ENCODE measurements around the gene DSCAML1.

DNA sequence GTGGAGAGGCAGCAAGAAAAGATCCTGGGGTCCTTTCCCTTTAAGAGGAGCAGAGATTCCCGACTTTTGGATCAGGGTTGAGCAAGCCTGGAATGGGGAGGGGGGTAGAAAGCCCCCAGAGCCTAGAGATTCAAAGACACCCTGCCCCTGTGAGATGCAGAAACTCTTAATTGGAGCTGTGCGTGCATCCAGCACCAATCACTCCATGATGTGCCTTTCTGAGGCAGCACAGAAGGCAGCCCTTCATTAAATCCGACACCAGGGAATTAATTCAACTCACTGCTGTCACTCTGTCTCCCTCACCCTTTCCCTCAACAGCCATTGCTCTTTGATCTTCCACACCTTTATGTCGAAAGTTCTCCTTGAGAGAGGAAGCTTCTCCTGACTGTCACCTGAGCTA, 43.0 kb downstream of the DSCAML1 start:
- no peak for TF ChIP-seq POLR2A (IDR thresholded peaks at IDR 0.05)
- TF ChIP-seq, protein P1, sequence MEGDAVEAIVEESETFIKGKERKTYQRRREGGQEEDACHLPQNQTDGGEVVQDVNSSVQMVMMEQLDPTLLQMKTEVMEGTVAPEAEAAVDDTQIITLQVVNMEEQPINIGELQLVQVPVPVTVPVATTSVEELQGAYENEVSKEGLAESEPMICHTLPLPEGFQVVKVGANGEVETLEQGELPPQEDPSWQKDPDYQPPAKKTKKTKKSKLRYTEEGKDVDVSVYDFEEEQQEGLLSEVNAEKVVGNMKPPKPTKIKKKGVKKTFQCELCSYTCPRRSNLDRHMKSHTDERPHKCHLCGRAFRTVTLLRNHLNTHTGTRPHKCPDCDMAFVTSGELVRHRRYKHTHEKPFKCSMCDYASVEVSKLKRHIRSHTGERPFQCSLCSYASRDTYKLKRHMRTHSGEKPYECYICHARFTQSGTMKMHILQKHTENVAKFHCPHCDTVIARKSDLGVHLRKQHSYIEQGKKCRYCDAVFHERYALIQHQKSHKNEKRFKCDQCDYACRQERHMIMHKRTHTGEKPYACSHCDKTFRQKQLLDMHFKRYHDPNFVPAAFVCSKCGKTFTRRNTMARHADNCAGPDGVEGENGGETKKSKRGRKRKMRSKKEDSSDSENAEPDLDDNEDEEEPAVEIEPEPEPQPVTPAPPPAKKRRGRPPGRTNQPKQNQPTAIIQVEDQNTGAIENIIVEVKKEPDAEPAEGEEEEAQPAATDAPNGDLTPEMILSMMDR (IDR thresholded peaks at IDR 0.05) = no peak
- TF ChIP-seq EP300 (IDR thresholded peaks at IDR 0.05; ENCODE audit: low read depth) = no peak
